ENCODE data around the gene LRRC3. TPM values are rescaled to one million over a fixed set of nuclear protein-coding genes. Genes with fewer than 3 reads are reported as not detected.
"Not testable (repeated sequence)": the region's sequence is repeated elsewhere in the genome, so short reads cannot be mapped to it uniquely, and the experiment has no call there.

LRRC3 gene
- total RNA-seq, 2 donors from 2014 or later: 6.5 to 8.3 TPM

DNA sequence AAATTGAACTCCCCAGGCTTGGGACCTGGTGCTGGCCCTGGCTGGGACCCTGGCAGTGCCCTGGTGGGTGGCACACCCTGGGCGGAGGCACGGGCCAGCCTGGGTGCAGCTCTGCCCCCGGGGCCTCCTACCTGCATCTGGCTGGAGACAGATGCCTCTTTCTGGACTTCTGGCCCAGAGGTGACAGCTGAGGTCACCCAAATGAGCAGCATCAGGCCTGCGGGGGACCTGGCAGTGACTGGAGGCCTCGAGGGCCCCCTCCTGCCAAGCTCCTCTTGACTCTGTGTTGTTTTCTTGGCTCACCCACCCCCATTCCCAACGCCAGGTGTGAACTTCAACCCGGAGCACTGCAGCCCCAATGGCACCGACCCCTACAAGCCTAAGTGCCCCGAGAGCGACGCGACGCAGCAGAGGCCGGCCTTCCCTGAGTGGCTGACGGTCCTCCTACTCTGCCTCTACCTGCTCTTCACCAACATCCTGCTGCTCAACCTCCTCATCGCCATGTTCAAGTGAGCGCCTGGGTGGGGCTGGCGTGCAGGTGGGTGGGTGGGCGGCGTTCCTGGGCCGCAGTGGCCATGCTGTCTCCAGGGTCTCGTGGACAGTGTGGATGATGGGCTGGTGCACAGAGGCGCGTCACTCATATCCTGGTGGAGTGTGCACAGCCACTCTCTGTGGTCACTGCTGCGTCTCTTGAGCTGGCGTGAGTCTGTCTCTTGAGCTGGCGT, 41.6 kb upstream of the LRRC3 start:
- DNase-seq (ENCODE audit: low spot score): no peak
- TF ChIP-seq, protein P1, sequence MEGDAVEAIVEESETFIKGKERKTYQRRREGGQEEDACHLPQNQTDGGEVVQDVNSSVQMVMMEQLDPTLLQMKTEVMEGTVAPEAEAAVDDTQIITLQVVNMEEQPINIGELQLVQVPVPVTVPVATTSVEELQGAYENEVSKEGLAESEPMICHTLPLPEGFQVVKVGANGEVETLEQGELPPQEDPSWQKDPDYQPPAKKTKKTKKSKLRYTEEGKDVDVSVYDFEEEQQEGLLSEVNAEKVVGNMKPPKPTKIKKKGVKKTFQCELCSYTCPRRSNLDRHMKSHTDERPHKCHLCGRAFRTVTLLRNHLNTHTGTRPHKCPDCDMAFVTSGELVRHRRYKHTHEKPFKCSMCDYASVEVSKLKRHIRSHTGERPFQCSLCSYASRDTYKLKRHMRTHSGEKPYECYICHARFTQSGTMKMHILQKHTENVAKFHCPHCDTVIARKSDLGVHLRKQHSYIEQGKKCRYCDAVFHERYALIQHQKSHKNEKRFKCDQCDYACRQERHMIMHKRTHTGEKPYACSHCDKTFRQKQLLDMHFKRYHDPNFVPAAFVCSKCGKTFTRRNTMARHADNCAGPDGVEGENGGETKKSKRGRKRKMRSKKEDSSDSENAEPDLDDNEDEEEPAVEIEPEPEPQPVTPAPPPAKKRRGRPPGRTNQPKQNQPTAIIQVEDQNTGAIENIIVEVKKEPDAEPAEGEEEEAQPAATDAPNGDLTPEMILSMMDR (IDR thresholded peaks at IDR 0.05): no peak
- ATAC-seq (ENCODE audit: insufficient number of reproducible peaks, low FRiP score, low read depth): no peak
- no peak overlapping the region for H3K27ac ChIP-seq
- H3K4me3 ChIP-seq: no peak overlapping the region
- H3K27me3 ChIP-seq (replicated peaks; ENCODE audit: insufficient read depth): no peaks in the 10 kb centered on the region
- H3K36me3 ChIP-seq: no peaks in the 10 kb centered on the region
- H3K9me3 ChIP-seq: no peaks in the 10 kb centered on the region
- H3K4me1 ChIP-seq (ENCODE audit: control insufficient read depth in 1 of 2, low read depth in 2 of 2): no peaks in the 10 kb centered on the region

DNA sequence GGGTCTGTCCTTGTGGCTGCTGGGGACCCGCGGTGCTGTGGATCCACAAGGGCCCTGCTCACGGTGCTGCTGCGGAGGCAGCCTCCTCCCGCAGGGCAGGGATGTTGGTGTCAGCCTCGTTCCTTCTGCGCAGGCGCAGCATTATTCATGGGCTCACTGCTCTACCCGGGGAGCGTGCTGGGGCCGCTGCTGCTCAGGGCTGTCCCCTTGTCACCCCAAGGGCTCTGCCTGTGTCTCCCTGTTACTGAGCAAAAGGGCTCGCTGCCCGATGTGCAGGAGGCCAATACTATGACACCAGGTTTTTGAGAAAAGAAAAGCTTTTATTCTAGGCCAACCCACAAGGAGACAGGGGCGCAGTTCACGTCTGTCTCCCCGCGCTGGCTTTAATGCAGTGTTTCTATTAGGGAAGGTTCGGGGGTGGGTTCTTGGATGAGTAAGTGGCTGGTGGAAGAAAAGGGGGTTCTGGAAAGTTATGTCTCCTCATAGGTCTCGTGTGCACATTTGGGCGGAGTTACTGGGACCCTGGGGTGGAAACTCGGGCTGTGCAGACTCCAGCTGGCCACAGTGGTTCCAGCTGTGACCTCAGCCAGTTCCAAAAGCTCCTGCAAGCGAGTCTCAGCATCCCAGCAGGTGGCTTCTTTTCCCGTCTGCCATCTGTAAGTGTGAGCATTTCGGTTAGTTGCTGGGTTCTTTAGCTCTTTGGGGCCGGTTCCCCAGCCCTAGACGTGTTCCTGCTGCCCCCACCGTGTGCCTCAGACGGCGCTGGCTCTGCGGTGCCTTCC, 40.8 kb upstream of the LRRC3 start:
- no peak for ATAC-seq (ENCODE audit: insufficient number of reproducible peaks, low FRiP score, low read depth)
- Histone ChIP-seq H3K9me3 (no peaks in the 10 kb centered on the region), H3K27ac (no peak overlapping the region), H3K4me3 (no peak overlapping the region), H3K27me3 (replicated peaks; ENCODE audit: insufficient read depth) (no peaks in the 10 kb centered on the region), H3K36me3 (no peaks in the 10 kb centered on the region), H3K4me1 (ENCODE audit: control insufficient read depth in 1 of 2, low read depth in 2 of 2) (no peaks in the 10 kb centered on the region)
- DNase-seq (ENCODE audit: low spot score): no peak
- TF ChIP-seq, protein P1 (IDR thresholded peaks at IDR 0.05): no peak

DNA sequence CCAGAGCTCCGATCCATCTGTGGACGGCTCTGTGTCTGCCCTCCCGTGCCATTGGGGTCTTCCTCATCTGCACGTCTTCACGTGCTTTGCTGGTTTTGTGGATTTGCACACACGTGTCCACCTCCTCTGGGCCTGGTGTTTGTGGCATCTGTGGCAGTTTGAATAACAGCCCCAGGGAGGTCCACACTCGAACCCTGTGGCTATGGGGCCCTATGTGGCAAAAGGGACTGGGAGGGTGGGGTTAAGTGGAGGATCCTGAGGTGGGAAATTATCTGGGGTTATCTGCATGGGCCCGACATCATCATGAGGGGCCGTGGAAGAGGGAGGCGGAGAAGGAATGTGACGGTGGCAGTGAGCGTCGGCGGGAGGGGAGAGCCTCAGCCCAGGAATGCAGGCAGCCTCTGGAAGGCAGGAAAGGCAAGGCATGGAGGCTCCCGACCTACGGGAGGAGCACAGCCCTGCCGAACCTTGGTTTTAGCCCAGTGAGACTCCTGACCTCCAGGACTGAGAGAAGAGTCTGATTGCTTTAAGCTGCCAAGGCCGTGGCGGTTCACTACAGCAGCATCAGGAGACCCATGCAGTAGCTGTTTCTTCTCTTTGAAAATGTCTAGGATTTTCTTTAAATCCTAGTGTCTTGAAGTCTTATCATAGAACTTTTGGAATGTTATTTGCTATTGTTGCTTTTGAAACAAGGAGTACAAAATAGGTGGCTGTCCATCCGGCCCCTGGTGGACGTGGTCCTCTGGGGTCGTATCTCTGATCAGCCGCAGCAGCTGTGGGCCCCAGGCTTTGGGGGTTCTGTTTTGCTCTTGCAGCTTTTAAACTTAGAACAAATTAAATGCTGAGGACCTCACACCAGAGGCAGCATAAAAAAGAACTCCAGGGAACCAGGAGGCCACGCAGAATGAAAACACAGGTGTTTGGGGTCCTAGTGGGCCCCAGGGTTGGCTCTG, 40.0 kb upstream of the LRRC3 start:
- no peak for DNase-seq (ENCODE audit: low spot score)
- H3K27ac ChIP-seq: no peak overlapping the region
- H3K27me3 ChIP-seq (replicated peaks; ENCODE audit: insufficient read depth): no peaks in the 10 kb centered on the region

DNA sequence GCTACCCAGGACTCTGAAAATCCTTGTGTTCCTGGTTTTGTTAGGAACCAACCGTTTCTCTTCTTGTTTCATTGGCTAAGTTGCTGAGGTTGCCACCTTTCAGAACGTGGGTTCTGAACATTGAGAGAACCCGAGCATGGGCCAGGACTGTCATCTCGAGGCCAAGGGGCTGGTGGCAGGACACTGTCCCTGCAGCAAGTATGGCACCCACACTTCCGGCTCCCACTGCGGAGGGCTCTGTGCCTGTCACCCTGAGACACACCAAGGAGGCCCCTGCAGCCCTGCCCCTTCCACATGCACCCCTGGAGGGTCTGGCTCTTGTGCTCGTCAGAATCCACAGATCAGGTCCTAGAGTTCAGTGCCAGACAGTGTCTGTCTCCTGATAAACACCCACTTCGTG, 39.1 kb upstream of the LRRC3 start:
- Histone ChIP-seq H3K4me1 (ENCODE audit: control insufficient read depth in 1 of 2, low read depth in 2 of 2) (no peaks in the 10 kb centered on the region), H3K4me3 (no peak overlapping the region), H3K36me3 (no peaks in the 10 kb centered on the region), H3K27ac (no peak overlapping the region), H3K9me3 (no peaks in the 10 kb centered on the region), H3K27me3 (replicated peaks; ENCODE audit: insufficient read depth) (no peaks in the 10 kb centered on the region)
- DNase-seq (ENCODE audit: low spot score) (no peak), ATAC-seq (ENCODE audit: insufficient number of reproducible peaks, low FRiP score, low read depth) (no peak)
- TF ChIP-seq, protein P1 (IDR thresholded peaks at IDR 0.05): no peak

More for the DNA sequence above, 40.0 kb upstream of the LRRC3 start:
- ATAC-seq (ENCODE audit: insufficient number of reproducible peaks, low FRiP score, low read depth): no peak
- no peaks in the 10 kb centered on the region for H3K4me1 ChIP-seq (ENCODE audit: control insufficient read depth in 1 of 2, low read depth in 2 of 2)
- H3K4me3 ChIP-seq: no peak overlapping the region
- no peaks in the 10 kb centered on the region for H3K36me3 ChIP-seq
- TF ChIP-seq, protein P1 (IDR thresholded peaks at IDR 0.05): no peak
- H3K9me3 ChIP-seq: no peaks in the 10 kb centered on the region

DNA sequence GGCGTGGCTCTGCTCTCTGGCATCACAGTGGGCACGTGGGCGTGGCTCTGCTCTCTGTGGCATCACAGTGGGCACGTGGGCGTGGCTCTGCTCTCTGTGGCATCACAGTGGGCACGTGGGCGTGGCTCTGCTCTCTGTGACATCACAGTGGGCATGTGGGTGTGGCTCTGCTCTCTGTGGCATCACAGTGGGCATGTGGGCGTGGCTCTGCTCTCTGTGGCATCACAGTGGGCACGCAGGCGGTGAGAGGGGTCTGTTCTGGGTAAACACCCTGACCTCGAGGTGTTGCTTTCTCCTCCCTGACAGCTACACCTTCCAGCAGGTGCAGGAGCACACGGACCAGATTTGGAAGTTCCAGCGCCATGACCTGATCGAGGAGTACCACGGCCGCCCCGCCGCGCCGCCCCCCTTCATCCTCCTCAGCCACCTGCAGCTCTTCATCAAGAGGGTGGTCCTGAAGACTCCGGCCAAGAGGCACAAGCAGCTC, 37.6 kb upstream of the LRRC3 start:
- not testable (repeated sequence) for H3K4me3 ChIP-seq; H3K9me3 ChIP-seq; H3K27ac ChIP-seq; H3K27me3 ChIP-seq (replicated peaks; ENCODE audit: insufficient read depth); DNase-seq (ENCODE audit: low spot score); ATAC-seq (ENCODE audit: insufficient number of reproducible peaks, low FRiP score, low read depth); H3K36me3 ChIP-seq; H3K4me1 ChIP-seq (ENCODE audit: control insufficient read depth in 1 of 2, low read depth in 2 of 2)
